ENCODE results near the gene NDUFB11.

- no peak for TF ChIP-seq FOXJ3 (CRISPR knock-in tag; IDR thresholded peaks at IDR 0.05; ENCODE audit: borderline replicate concordance)
- TF ChIP-seq CTCF (IDR thresholded peaks at IDR 0.05): no peak
- TF ChIP-seq ARID4B (CRISPR knock-in tag; IDR thresholded peaks at IDR 0.05; ENCODE audit: borderline replicate concordance): no peak
- no peak for TF ChIP-seq USF2 (CRISPR knock-in tag; IDR thresholded peaks at IDR 0.05)
- TF ChIP-seq, protein P1, sequence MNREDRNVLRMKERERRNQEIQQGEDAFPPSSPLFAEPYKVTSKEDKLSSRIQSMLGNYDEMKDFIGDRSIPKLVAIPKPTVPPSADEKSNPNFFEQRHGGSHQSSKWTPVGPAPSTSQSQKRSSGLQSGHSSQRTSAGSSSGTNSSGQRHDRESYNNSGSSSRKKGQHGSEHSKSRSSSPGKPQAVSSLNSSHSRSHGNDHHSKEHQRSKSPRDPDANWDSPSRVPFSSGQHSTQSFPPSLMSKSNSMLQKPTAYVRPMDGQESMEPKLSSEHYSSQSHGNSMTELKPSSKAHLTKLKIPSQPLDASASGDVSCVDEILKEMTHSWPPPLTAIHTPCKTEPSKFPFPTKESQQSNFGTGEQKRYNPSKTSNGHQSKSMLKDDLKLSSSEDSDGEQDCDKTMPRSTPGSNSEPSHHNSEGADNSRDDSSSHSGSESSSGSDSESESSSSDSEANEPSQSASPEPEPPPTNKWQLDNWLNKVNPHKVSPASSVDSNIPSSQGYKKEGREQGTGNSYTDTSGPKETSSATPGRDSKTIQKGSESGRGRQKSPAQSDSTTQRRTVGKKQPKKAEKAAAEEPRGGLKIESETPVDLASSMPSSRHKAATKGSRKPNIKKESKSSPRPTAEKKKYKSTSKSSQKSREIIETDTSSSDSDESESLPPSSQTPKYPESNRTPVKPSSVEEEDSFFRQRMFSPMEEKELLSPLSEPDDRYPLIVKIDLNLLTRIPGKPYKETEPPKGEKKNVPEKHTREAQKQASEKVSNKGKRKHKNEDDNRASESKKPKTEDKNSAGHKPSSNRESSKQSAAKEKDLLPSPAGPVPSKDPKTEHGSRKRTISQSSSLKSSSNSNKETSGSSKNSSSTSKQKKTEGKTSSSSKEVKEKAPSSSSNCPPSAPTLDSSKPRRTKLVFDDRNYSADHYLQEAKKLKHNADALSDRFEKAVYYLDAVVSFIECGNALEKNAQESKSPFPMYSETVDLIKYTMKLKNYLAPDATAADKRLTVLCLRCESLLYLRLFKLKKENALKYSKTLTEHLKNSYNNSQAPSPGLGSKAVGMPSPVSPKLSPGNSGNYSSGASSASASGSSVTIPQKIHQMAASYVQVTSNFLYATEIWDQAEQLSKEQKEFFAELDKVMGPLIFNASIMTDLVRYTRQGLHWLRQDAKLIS (CRISPR knock-in tag; IDR thresholded peaks at IDR 0.05; ENCODE audit: borderline replicate concordance): no peak
- TF ChIP-seq, protein P2, sequence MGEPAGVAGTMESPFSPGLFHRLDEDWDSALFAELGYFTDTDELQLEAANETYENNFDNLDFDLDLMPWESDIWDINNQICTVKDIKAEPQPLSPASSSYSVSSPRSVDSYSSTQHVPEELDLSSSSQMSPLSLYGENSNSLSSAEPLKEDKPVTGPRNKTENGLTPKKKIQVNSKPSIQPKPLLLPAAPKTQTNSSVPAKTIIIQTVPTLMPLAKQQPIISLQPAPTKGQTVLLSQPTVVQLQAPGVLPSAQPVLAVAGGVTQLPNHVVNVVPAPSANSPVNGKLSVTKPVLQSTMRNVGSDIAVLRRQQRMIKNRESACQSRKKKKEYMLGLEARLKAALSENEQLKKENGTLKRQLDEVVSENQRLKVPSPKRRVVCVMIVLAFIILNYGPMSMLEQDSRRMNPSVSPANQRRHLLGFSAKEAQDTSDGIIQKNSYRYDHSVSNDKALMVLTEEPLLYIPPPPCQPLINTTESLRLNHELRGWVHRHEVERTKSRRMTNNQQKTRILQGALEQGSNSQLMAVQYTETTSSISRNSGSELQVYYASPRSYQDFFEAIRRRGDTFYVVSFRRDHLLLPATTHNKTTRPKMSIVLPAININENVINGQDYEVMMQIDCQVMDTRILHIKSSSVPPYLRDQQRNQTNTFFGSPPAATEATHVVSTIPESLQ (CRISPR knock-in tag; IDR thresholded peaks at IDR 0.05): no peak
- TF ChIP-seq NFE2L1 (CRISPR knock-in tag; IDR thresholded peaks at IDR 0.05): no peak
- TF ChIP-seq SP1 (CRISPR knock-in tag; conservative IDR thresholded peaks at IDR 0.05): no peak
- TF ChIP-seq ETV6 (CRISPR knock-in tag; IDR thresholded peaks at IDR 0.05): no peak
- TF ChIP-seq RELA (CRISPR knock-in tag; IDR thresholded peaks at IDR 0.05; ENCODE audit: borderline replicate concordance): no peak
Observed at GRCh38 chrX:47133493-47133892, 11.0 kb downstream of the NDUFB11 start.
